SK-N-MC (cell line): ENCODE measurements around the gene IFT25.

Experiments used
- EZH2 ChIP-seq: fragments of 200-600 bp; sonication (generic); IDR thresholded peaks from one replicate; pipeline ENCODE4 v1.6.1; 2017; ENCODE audit warnings: antibody characterized with exemption
- FOXP2 ChIP-seq: optimal IDR thresholded peaks from 2 replicates; pipeline ENCODE3; 2011; ENCODE audit warnings: mild to moderate bottlenecking, moderate library complexity; ENCODE audit not compliant: insufficient read depth; ENCODE audit errors: extremely low read length, control extremely low read depth
- POLR2AphosphoS5 ChIP-seq: IDR thresholded peaks from 2 replicates; pipeline ENCODE4 v1.6.1; 2012; ENCODE audit warnings: mild to moderate bottlenecking, low read depth, low read length, borderline replicate concordance

GRCh38 chr1:53956308-53957168, 11.0 kb upstream of the IFT25 start:
- TF ChIP-seq FOXP2 (no peak), EZH2 (no peak), POLR2AphosphoS5 (no peak)
